ENCODE measurements around the gene HIVEP3. TPM values are rescaled to one million over a fixed set of nuclear protein-coding genes. Genes with fewer than 3 reads are reported as not detected.

Gene HIVEP3
- total RNA-seq, 2 donors from 2014 or later = 2.3 to 12.8 TPM

DNA sequence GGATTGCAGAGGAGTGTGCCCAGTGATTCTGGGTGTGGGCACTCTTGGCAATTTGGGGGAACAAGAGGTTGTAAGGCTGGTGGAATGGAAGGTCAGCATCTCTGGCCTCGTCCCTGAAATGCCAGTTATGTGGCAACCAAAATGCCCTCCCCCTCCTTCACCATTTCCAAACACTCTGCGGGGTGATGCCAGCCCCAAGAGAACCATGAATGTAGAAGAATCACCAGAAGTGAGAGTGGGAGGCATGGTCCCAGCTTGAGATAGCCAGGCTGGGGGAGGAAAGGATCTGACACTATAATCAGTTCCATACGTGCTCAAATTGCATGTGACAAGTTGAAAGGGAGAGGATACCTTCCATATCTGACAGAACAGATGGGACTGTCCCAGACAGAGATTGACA, 345.5 kb downstream of the HIVEP3 start:
- Histone ChIP-seq H3K4me1 (ENCODE audit: control insufficient read depth in 1 of 2, low read depth in 2 of 2) (peaks cover 0 to 5% of the 10 kb centered on the region in 2 donors), H3K27me3 (replicated peaks; ENCODE audit: insufficient read depth) (no peaks in the 10 kb centered on the region), H3K9me3 (no peaks in the 10 kb centered on the region), H3K27ac (no peak overlapping the region), H3K36me3 (no peaks in the 10 kb centered on the region), H3K4me3 (no peak overlapping the region)
- TF ChIP-seq, protein P1, sequence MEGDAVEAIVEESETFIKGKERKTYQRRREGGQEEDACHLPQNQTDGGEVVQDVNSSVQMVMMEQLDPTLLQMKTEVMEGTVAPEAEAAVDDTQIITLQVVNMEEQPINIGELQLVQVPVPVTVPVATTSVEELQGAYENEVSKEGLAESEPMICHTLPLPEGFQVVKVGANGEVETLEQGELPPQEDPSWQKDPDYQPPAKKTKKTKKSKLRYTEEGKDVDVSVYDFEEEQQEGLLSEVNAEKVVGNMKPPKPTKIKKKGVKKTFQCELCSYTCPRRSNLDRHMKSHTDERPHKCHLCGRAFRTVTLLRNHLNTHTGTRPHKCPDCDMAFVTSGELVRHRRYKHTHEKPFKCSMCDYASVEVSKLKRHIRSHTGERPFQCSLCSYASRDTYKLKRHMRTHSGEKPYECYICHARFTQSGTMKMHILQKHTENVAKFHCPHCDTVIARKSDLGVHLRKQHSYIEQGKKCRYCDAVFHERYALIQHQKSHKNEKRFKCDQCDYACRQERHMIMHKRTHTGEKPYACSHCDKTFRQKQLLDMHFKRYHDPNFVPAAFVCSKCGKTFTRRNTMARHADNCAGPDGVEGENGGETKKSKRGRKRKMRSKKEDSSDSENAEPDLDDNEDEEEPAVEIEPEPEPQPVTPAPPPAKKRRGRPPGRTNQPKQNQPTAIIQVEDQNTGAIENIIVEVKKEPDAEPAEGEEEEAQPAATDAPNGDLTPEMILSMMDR (IDR thresholded peaks at IDR 0.05) = no peak
- ATAC-seq (ENCODE audit: insufficient number of reproducible peaks, low FRiP score, low read depth) (no peak), DNase-seq (ENCODE audit: low spot score) (no peak)

DNA sequence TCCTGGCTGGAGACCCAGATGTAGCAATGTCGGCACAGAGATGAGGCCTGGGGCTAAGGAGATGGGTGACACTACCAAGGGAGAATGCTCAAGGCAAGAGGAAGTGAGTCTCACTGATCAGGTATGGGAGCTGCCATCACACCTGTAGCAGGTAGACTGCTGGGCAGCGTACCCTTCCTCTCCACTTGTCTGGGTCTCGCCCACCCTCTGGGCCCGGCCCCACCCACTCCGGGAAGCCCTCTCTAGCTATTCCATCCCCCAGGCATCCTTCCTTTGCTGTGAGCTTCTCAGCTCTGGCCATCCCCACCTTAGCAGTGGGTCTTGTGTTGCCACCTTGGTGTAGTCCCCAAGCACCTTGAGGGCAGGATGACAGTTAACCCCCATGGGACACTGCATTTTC, 346.5 kb downstream of the HIVEP3 start:
- H3K27ac ChIP-seq = no peak overlapping the region
- TF ChIP-seq, protein P1 (IDR thresholded peaks at IDR 0.05) = no peak
- DNase-seq (ENCODE audit: low spot score) (no peak), ATAC-seq (ENCODE audit: insufficient number of reproducible peaks, low FRiP score, low read depth) (no peak)
- no peaks in the 10 kb centered on the region for H3K9me3 ChIP-seq
- no peaks in the 10 kb centered on the region for H3K36me3 ChIP-seq
- H3K4me1 ChIP-seq (ENCODE audit: control insufficient read depth in 1 of 2, low read depth in 2 of 2) = peaks cover 0 to 5% of the 10 kb centered on the region in 2 donors
- no peak overlapping the region for H3K4me3 ChIP-seq
- H3K27me3 ChIP-seq (replicated peaks; ENCODE audit: insufficient read depth) = no peaks in the 10 kb centered on the region

DNA sequence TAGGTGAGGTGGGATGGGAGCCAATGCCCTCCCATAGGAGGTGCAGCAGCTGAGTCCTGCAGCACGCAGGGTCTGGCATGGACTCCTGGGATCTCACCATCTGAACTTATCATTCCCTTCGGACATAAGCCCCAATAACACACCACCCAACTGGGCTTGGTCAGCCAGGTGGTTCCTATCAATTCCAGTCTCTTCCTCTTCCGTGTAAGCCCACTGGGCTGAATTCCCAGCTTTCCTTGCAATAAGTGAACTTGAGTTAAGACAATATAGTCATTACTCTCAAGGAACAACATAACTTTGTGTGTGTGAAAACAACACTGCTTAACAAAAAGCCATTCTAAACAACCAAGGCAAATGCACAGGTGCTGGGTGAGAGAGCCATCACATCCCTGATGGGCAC, 347.7 kb downstream of the HIVEP3 start:
- no peaks in the 10 kb centered on the region for H3K36me3 ChIP-seq
- no peak overlapping the region for H3K4me3 ChIP-seq
- no peaks in the 10 kb centered on the region for H3K27me3 ChIP-seq (replicated peaks; ENCODE audit: insufficient read depth)
- no peaks in the 10 kb centered on the region for H3K9me3 ChIP-seq
- peaks cover 0 to 5% of the 10 kb centered on the region in 2 donors for H3K4me1 ChIP-seq (ENCODE audit: control insufficient read depth in 1 of 2, low read depth in 2 of 2)
- no peak for ATAC-seq (ENCODE audit: insufficient number of reproducible peaks, low FRiP score, low read depth)
- no peak for DNase-seq (ENCODE audit: low spot score)
- no peak overlapping the region for H3K27ac ChIP-seq
- TF ChIP-seq, protein P1 (IDR thresholded peaks at IDR 0.05) = no peak

DNA sequence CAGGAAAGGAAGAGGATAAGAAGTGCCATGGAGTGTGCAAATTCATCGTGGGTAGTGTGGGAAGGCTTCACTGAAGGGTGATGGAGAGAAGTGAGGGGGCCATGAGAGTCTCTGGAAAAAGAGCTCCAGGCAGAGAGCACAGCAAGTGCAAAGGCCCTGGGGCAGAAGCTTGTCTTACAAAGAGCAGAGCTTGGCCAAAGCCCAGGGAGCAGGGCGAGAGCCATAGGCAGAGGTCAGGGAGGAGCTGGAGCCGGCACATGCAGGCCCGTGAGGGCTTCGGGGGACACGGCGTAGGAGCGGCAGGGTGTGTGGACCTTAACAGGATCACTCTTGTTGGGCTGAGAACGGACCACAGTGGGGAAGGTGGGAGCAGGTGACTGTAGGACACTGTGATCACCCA, 350.5 kb downstream of the HIVEP3 start:
- Histone ChIP-seq H3K9me3 (no peaks in the 10 kb centered on the region), H3K4me1 (ENCODE audit: control insufficient read depth in 1 of 2, low read depth in 2 of 2) (no peaks in the 10 kb centered on the region), H3K4me3 (no peak overlapping the region), H3K36me3 (no peaks in the 10 kb centered on the region), H3K27me3 (replicated peaks; ENCODE audit: insufficient read depth) (no peaks in the 10 kb centered on the region), H3K27ac (no peak overlapping the region)
- ATAC-seq (ENCODE audit: insufficient number of reproducible peaks, low FRiP score, low read depth) = no peak
- DNase-seq (ENCODE audit: low spot score) = no peak
- TF ChIP-seq, protein P1 (IDR thresholded peaks at IDR 0.05) = no peak

DNA sequence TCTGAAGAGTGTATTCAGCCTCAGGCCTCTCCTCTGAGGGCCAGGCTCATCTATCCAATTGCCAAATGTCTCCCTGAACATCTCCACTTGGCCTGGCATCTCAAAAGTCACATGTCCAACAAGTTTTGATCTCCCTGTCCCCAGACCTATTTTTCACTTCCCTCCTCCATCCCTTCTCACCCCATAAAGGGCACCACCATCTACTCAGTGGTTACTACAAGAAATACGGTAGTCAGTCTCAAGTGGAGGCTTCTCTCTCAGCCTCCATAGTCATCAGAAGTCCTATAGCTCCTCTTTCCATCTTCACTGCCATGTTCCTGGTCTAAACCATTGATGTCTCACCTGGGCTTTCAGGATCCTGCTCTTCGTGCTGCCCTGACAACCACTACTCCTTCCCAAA, 351.8 kb downstream of the HIVEP3 start:
- TF ChIP-seq, protein P1 (IDR thresholded peaks at IDR 0.05) = no peak
- no peaks in the 10 kb centered on the region for H3K9me3 ChIP-seq
- no peak overlapping the region for H3K27ac ChIP-seq
- H3K27me3 ChIP-seq (replicated peaks; ENCODE audit: insufficient read depth) = no peaks in the 10 kb centered on the region
- no peak overlapping the region for H3K4me3 ChIP-seq
- no peaks in the 10 kb centered on the region for H3K36me3 ChIP-seq
- ATAC-seq (ENCODE audit: insufficient number of reproducible peaks, low FRiP score, low read depth) = no peak
- DNase-seq (ENCODE audit: low spot score) = no peak
- no peaks in the 10 kb centered on the region for H3K4me1 ChIP-seq (ENCODE audit: control insufficient read depth in 1 of 2, low read depth in 2 of 2)
